ENCODE results near the gene LSMEM2. TPM values are rescaled to one million over a fixed set of nuclear protein-coding genes. Genes with fewer than 3 reads are reported as not detected.
"Not testable (repeated sequence)": the region's sequence is repeated elsewhere in the genome, so short reads cannot be mapped to it uniquely, and the experiment has no call there.

The LSMEM2 gene
- total RNA-seq, 2 donors from 2014 or later: not detected

- intact Hi-C loops (cut with DNase I, micrococcal nuclease): no loop called here
- DNase-seq (peak; percentile 61 to 79), ATAC-seq (peak; percentile 11)
Measured at GRCh38 chr3:50303013-50303815, 24.3 kb downstream of the LSMEM2 start, which contains the start of gene HYAL1. TSS of gene HYAL1 (minus strand) at chr3:50303574. CDS start at chr3:50302956, 618 bp downstream.

GRCh38 chr3:50304601-50305000 lies 25.7 kb downstream of the LSMEM2 start:
- ATAC-seq (no peak), DNase-seq (no peak)
- intact Hi-C loops (cut with DNase I, micrococcal nuclease): no loop called here

GRCh38 chr3:50312041-50312440 lies 33.2 kb downstream of the LSMEM2 start:
- ATAC-seq; DNase-seq; intact Hi-C loops (cut with DNase I, micrococcal nuclease): not testable (repeated sequence)

GRCh38 chr3:50314342-50314741 lies 35.5 kb downstream of the LSMEM2 start:
- intact Hi-C loops (cut with DNase I, micrococcal nuclease): no loop called here
- no peak for DNase-seq
- ATAC-seq: no peak

GRCh38 chr3:50314816-50315215 lies 35.9 kb downstream of the LSMEM2 start:
- DNase-seq (peak in 1 of 2 donors; percentile 26), ATAC-seq (no peak)
- intact Hi-C loops (cut with DNase I, micrococcal nuclease): no loop called here

- ATAC-seq (peak; percentile 70), DNase-seq (peak; percentile 87 to 93)
- intact Hi-C loops (cut with DNase I, micrococcal nuclease): no loop called here
Measured at GRCh38 chr3:50316657-50317242, 37.9 kb downstream of the LSMEM2 start.

GRCh38 chr3:50317300-50317699 lies 38.4 kb downstream of the LSMEM2 start:
- peak; percentile 20 for ATAC-seq
- peak; percentile 81 to 83 for DNase-seq
- intact Hi-C loops (cut with DNase I, micrococcal nuclease): no loop called here

- ATAC-seq (no peak), DNase-seq (peak in 1 of 2 donors; percentile 26)
- intact Hi-C loops (cut with DNase I, micrococcal nuclease): no loop called here
Measured at GRCh38 chr3:50318163-50318562, 39.3 kb downstream of the LSMEM2 start.

- DNase-seq (peak in 1 of 2 donors; percentile 47), ATAC-seq (no peak)
- intact Hi-C loops (cut with DNase I, micrococcal nuclease): no loop called here
Measured at GRCh38 chr3:50318615-50319014, 39.7 kb downstream of the LSMEM2 start.

- intact Hi-C loops (cut with DNase I, micrococcal nuclease): no loop called here
- ATAC-seq: no peak
- DNase-seq: peak in 1 of 2 donors; percentile 36
Measured at GRCh38 chr3:50319181-50319893, 40.5 kb downstream of the LSMEM2 start.

GRCh38 chr3:50319894-50320625 lies 41.2 kb downstream of the LSMEM2 start:
- ATAC-seq: no peak
- intact Hi-C loops (cut with DNase I, micrococcal nuclease): no loop called here
- DNase-seq: peak in 1 of 2 donors; percentile 33

- ATAC-seq (peak; percentile 59), DNase-seq (peak; percentile 76 to 88)
- intact Hi-C loops (cut with DNase I, micrococcal nuclease): no loop called here
Measured at GRCh38 chr3:50320853-50321335, 42.0 kb downstream of the LSMEM2 start.

GRCh38 chr3:50321336-50322114 lies 42.6 kb downstream of the LSMEM2 start:
- ATAC-seq (peak; percentile 71), DNase-seq (peak; percentile 89 to 93)
- intact Hi-C loops (cut with DNase I, micrococcal nuclease): no loop called here

- no peak for ATAC-seq
- intact Hi-C loops (cut with DNase I, micrococcal nuclease): no loop called here
- no peak for DNase-seq
Measured at GRCh38 chr3:50322115-50322385, 43.2 kb downstream of the LSMEM2 start.

GRCh38 chr3:50322386-50323091 lies 43.7 kb downstream of the LSMEM2 start, which contains the start of gene HYAL2:
TSS of gene HYAL2 (minus strand) at chr3:50322745. CDS start at chr3:50320489, 2,256 bp downstream.
- peak; percentile 50 to 53 for DNase-seq
- intact Hi-C loops (cut with DNase I, micrococcal nuclease): no loop called here
- ATAC-seq: no peak

- peak in 1 of 2 donors; percentile 48 for DNase-seq
Measured at GRCh38 chr3:50323092-50323600, 44.3 kb downstream of the LSMEM2 start.

GRCh38 chr3:50323614-50324199 lies 44.8 kb downstream of the LSMEM2 start:
- ATAC-seq (no peak), DNase-seq (peak in 1 of 2 donors; percentile 41)
- intact Hi-C loops (cut with DNase I, micrococcal nuclease): no loop called here

More at GRCh38 chr3:50323092-50323600, 44.3 kb downstream of the LSMEM2 start:
- intact Hi-C loops (cut with DNase I, micrococcal nuclease): no loop called here
- no peak for ATAC-seq

All from left colon (tissue), 2 donors.